NCI-H446 (cell line): ENCODE measurements around the gene TMEM19.

Experiments
- DNase-seq, 2 experiments: peaks; one replicate each; lab custom pipeline; 2025; lab: John Stamatoyannopoulos, UW

The TMEM19 gene

DNA sequence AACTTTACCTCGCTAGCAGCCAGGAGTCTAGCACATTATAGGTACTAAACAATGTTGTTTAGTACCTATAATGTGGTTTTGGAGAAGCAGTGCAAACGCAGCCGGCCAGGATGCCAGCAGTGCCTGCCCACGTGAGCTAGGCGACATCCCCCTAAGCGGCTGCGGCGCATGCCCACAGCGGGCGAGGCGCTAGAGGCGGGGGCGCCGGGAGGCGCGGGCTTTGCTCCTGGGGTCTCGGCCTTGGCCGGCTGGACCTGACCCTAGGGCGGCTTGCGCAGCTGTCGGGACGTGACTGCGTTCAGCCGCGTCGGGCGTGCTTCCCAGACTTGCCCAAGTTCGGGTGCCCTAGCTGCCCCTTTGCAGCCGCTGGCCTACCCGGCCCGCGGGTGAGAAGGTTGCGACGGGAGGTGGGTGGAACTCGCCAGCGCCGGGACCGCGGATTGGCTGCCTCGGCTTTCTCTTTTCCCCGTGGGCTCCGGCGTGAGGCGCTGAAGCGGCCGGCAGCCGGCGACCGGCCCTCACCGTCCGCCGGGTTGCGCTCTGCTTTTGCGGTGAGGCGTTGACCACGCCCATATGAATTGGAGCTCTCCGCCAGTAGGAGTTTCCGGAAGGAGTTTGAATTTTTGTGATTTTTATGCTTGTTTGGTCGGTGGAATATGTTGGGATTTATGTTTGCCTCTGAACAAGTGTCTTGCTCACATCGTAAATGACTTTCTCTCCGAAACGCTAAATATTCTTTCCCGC is at the start of gene TMEM19:
TSS of gene TMEM19 (plus strand) at position 169 of the 744 bp plus-strand sequence. CDS start 599 bp downstream, outside the sequence.
- DNase-seq = peak; percentile 65 to 90

DNA sequence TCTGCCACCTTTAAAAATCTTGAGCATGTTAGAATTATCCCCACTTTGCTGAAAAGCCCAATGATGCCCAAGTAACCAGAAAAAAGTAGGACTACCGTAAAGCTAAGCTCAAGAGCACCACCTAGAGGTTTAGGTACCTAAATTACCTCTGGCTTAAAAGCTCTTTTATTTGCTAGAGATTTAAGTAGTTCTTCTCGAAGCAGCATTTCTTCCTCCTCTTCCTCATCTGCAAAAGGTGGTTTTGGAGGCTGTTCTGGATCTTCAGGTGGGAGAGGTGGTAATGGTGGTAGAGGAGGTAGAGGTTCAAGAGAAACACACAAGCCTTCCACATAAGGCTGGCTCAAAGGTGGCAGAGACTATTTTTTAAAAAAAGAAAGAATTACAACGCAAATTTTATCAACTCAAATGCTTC is 49.2 kb upstream of the TMEM19 start:
- DNase-seq = peak; percentile 53 to 76

DNA sequence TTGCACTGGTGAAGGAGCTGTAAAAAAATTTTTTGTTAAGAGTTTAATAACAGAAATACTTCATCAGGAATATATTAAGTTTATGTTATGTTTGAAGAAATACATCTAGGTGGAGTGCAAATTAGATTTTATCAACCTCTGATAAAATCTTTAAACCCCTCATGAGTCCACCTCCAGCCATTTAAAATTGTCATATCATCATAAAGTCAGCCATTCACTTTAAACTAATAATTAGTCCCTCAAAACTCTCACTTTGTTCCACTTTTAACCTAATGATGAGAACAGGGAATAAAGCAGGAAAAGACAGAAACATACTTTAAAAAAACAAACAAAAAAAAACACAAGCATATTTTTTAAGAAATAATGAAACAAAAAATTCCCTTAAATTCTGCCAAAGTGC is 47.4 kb upstream of the TMEM19 start:
- no peak for DNase-seq

DNA sequence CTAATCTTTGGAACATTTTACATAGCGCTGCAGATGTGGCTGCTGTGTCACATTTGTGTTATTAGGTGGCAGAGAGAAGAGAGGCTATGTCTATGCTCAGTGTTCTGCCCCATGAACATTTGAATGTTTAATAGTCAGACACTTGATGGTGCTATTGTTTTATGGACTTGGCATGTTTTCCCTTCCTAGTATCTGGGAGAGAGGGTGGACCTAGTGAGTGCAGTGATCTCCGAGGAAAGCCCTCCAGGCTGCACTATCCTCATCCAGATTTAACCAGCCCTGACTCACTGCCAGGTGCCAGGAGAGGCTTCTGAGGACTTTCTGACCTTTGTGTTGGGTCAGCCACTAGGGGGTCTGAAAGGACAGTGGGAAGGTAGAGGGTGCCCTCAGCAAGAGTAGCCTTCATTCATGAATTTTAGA is 46.5 kb upstream of the TMEM19 start:
- DNase-seq = no peak

DNA sequence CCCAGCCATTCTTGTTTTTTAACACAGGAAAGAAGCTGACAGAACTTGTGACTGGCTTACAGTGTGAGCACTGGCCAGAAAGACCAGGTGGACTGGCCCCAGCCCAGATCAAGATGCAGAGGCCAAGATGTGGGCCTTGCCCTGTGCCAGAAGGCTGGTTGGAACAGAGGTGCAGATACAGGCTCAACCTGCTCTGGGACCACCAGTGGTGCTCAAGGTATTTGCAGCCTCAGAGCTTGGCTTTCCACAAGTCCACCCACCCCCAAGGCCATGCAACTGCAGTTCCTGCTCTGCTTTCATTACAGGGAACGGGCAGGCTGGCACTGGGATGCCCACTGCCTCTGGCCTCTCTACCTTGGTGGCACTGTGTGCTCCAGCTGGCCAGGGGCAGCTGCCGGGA is 45.6 kb upstream of the TMEM19 start:
- DNase-seq = no peak

GRCh38 chr12:71641390-71641789 is 44.5 kb upstream of the TMEM19 start:
- no peak for DNase-seq

DNA sequence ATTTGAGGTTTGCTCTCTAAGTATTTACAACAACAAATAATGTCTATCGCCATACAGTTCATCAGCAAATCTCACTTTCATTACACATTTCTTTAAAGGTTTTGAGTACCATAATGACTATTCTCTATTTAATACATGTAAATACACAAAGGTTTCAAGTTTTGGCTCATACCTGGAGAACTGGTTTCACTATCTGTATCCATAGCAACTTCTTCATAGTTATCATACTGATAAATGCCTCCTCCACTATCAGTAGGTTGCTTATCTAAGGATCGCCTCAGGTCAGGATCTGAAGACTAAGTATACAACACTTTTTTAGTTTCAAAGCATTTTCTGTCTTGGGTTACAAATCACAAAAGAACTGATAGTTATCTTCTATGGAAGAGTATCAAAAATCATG is 43.6 kb upstream of the TMEM19 start:
- DNase-seq = no peak

DNA sequence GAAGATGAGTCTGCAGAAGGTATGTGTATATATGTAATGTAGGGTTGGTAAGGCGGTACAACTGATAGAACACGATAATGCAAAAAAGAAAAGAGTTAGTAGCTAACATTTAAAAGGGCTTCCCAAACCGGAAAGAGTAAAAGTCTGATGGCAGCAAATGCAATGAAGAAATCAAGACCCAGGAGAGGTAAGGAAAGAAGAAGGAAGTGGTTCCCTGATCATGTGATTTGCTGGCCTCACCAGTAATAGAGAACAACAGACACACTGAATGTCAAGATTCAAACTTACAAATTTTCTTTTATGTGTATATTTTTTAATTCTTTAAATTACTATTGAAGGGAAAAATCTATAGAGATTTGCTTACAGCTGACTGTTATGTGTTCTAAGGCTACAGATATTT is 40.6 kb upstream of the TMEM19 start:
- DNase-seq = no peak

GRCh38 chr12:71646512-71646911 is 39.4 kb upstream of the TMEM19 start:
- DNase-seq = no peak

DNA sequence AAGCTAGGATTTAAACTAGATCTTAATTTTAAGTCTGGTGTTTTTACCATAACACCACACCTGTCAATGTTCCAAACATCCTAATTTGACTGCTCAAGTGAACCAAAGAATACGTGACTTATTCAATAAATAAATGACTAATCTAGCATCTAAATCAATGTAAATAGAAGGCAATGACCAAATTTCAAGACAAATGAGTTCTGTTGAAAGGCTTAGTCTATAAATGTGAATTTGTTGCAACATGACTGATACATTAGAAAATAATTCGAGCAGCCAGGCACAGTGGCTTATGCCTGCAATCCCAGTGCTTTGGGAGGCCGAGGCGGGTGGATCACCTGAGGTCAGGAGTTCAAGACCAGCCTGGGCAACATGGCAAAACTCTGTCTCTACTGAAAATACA is 37.3 kb upstream of the TMEM19 start:
- no peak for DNase-seq

DNA sequence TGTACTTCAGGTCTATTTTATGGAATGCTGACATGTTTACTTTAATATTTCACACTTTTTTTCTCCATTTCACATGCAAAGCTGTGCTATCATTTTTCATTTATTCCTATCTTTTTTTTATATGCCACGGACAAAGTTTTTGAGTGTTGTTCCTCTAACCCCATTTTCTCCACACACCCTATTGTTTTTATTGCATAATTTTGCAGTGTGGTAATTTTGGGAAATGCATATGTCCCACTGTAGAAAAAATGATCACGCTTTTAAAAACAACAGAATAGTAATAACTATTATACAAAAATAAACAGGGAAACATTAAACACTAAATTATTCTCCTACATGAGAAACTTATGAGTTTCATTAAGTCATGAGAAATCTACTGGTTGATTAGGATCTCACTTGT is 36.5 kb upstream of the TMEM19 start:
- DNase-seq = no peak

GRCh38 chr12:71652656-71653055 is 33.2 kb upstream of the TMEM19 start:
- no peak for DNase-seq

- DNase-seq = no peak
Measured at GRCh38 chr12:71653137-71653536, 32.7 kb upstream of the TMEM19 start.

GRCh38 chr12:71654200-71654599 is 31.7 kb upstream of the TMEM19 start:
- DNase-seq = no peak

GRCh38 chr12:71655495-71655894 is 30.4 kb upstream of the TMEM19 start:
- no peak for DNase-seq

DNA sequence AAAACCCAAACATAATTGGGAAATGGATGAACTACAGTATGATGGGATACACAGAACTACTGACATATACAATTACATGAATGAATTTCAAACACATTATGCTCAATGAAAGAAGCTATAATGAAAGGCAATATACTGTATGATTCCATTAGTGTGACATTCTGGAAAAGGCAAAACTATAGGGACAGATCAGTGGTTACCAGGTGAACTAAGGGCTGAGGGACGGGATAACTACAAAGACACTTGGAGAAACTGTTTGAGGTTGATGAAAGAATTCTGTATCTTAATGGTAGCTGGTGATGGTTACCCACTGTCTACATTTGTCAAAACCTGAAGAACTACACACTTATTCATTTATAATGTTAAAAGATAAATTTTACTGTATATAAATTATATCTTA is 30.0 kb upstream of the TMEM19 start:
- DNase-seq = no peak

DNA sequence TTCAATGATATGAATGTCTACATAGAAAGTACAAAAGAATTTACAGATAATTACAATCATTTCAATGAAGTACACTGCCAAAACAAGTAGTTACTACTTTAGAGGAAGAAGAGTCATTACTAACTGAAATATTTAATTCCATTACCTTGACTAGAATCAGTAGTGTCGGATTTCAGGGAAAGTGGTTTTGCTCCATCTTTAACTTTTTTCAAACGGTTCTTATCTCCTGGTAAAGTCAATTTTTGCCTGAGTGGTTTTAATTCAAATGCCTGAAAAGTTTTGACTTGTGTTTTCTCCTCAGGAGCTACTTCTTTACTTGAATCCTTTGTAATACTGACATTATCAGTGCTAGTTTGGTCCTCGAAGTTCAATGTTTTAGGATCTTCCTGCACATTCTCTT is 29.1 kb upstream of the TMEM19 start:
- DNase-seq = no peak

DNA sequence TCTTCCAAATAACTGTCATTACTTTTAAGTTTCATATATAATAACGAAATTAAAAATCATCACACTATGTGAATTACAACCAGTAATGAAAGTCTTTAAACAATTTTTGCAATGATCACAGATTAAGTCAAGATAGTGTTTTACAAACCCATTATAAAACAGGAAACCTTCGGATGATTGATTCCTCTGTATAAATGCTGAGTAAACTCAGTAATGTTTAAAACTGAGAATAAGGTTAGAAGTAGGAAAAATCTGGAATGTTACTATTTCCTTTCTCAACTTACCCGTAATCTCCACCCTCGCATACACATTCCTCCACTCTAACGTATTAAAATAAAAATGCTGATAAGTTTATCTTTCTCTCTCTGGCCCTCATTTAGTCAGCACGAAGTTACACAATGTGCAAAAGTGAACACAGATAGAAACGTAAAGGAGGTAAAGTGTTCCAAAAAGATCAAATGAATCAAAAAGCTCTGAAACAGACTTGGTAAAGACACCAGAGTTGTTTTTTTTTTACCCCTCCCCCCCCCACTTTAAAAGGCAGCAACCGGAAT is 23.8 kb upstream of the TMEM19 start:
- no peak for DNase-seq

DNA sequence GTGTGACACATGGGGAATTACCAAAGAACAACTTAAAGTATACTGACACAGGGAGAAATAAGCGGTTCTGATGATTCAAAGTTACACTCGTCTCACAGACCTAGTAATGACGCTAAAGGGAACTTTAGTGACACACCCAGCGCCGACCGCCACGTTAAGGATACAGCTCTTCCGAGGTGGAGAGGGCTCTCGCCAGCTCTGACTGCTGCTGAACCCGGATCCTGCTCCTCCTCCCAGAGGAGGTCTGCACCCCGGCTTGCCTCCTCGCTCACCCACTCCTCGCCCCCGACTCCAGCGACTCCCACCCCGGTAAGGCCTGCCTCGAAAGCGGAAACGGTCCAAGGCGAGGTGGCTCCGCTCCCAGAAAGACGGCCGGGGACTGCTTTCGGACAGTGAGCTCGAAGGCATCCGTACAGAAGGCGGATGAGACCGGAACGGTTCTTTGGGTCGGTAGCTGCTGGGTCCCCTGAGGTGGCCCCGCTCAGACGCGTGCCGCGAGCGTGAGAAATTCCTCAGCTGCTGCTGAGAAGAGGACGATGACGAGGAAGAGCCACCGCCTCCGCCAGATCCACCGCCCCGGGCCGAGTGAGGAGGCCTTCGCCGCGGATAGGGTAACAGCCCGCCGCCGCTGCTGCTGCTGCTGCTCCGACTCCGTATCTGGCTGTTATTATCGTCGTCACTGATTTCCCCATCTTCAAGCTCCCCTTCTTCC is 22.9 kb upstream of the TMEM19 start:
- DNase-seq = peak in 1 of 2 experiments; percentile 38

DNA sequence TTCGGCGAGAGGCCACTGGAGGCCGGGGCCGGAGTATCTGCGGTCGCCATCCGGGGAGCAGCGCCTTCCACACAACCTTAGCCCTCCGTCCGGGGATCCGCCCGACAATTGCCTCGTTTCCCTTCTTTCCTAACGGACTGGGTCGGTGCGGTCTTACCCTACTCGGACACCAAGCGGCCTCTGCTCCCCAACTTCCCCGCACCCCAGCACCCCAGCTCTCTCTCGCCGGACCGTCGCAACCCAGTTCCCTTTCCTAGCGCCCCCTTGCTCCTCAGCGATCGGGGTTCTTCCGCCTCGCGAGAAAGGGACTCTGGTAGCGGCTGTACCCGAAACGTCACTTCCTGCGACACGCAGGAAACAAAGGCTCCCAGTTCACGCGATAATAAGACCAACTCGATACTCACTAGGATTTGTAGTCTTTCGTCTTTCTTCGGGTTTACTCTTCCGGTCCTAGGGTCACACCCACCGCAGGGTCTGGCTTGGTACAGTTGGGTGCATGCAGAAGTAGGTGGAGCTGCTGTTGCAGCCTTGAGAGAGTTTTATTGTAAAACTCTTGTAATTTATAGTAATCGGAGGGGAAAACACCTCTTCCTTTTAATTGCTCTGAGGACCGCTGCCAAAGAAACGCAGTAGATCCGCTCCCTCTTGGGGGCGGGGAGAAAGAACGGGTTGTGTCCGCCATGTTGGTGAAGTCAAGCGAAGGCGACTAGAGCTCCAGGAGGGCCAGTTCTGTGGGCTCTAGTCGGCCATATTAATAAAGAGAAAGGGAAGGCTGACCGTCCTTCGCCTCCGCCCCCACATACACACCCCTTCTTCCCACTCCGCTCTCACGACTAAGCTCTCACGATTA is 22.1 kb upstream of the TMEM19 start, which contains the start of the genes THAP2 and ZFC3H1:
TSS of gene THAP2 (plus strand) at position 741 of the 850 bp plus-strand sequence. CDS start 209 bp downstream, outside the sequence.
TSS of gene ZFC3H1 (minus strand) at position 288 of the 850 bp plus-strand sequence. CDS start at position 50, 238 bp downstream.
- DNase-seq = peak; percentile 97

- no peak for DNase-seq
Measured at GRCh38 chr12:71664411-71665089, 21.3 kb upstream of the TMEM19 start.
